Gastroesophageal sphincter (tissue), 3 donors: ENCODE results near the gene GZMM.

ENCODE experiments used
- CTCF ChIP-seq, 4 experiments: fragments of 200-600 bp in 2 of 4; fragments of 450-650 bp in 2 of 4; sonication (generic) in 1 of 4; IDR thresholded peaks; one replicate each; pipeline ENCODE4 v1.5.1; 2017 to 2019; ENCODE audit warnings: antibody characterized with exemption in 4 of 4, mild to moderate bottlenecking in 2 of 4, moderate library complexity in 2 of 4
- POLR2A ChIP-seq, 2 donors: fragments of 450-650 bp; IDR thresholded peaks; one replicate each; pipeline ENCODE4 v1.6.1; 2017; ENCODE audit warnings: antibody characterized with exemption in 2 of 2, mild to moderate bottlenecking in 2 of 2, moderate library complexity in 1 of 2
- POLR2AphosphoS5 ChIP-seq: sonication (generic); formaldehyde crosslinking; IDR thresholded peaks from one replicate; pipeline ENCODE4 v1.6.1; 2017; ENCODE audit warnings: antibody characterized with exemption

GRCh38 chr19:592101-592500, 48.2 kb downstream of the GZMM start:
- TF ChIP-seq CTCF (IDR thresholded peaks at IDR 0.05), result no peak
- no peak for TF ChIP-seq POLR2AphosphoS5
- TF ChIP-seq POLR2A (IDR thresholded peaks at IDR 0.05), result no peak
